Ureter (tissue), 1 donor: ENCODE data around the gene AKAP8. TPM values are rescaled to one million over a fixed set of nuclear protein-coding genes. Genes with fewer than 3 reads are reported as not detected.

Experiments
- DNase-seq: peaks from one replicate; pipeline ENCODE4 v3.0.0-alpha.2; 2020; ENCODE audit warnings: low spot score
- total RNA-seq: library from RNA; stranded (reverse); gene quantifications from one replicate; pipeline ENCODE4 v1.2.4, GENCODE V29; 2023
- donor health status: DM: yes; HTN: yes; CAD: no.

AKAP8 gene
- total RNA-seq, 1 donor from 2014 or later = 69.7 TPM

DNA sequence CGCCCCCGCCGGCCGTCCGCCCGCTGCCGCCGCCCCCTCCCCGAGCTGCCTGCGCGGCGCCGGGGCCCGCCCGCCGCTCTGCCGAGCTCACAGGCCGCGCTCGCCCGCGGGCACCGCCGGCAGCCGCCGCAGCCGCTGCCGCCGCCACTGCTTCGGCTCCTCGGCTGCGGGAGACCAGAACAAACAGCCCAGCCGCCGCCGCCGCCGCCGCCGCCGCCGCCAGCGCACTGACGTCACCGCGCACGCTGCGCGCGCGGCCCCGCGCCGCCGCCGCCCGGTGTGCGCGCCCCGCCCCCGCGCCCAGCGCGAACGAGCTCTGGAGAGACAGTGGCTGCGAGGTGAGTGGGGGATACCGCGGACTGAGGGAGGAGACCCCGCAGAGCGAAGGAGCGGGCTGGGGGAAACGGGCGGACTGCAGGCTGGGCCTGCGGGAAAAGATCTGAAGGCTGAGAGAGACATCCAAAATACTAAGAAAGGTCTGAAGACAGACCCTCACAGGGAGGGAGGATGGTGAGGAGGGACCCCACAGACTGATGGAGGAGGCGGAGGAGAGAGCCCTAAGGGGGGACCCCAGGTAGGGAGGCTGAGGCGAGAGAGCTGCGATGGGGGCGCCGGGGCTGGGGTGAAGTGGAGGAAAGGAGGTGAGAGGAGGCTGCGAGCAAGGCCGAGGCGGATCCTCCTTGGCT is 47.1 kb downstream of the AKAP8 start, which contains the start of gene BRD4:
Gene BRD4, minus strand, starts transcription at position 229 of the 686 bp plus-strand sequence. CDS start 59,440 bp downstream, outside the sequence.
- DNase-seq = peak; percentile 72

DNA sequence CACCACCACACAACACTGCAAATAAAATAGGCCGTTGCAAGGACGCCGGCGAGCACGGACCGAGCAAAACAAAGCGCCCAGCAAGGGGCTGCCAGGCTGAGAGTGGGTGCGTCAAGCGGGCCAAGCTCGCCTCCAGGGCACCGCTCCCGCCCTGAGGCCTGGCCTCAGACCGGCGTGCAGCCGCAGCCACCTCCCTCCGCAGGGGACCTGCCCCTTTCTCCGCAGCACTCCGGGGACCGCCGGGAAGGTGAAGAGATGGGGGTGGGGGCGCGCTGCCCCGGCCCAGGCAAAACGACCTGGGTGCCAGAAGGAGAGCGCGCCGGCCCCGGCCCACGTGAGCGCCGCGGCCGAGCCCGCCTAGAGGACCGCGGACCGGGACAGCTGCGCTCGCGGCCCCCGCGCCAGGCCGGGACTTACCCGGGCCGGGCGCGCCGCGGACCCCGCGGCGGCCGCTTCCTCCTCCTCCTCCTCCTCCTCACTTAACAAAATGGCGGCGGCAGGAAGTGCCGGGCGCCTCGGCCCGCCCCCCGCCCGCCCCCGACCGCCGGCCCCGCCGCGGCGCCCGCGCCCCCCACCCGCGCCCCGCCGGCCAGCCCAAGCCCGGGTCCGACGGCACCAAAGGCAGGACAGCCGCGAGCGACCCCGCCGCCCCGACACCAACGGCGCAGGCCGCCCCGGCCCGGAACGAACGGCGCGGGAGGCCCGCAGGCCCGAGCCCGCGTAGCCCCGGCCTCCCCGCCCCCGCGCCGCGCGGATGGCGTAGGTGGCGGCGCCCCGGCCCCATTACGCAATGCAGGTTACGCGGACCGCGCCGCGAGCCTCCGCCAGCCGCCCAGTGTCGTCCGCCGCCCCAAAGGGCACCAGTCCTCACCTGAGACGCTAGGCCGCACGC is 47.9 kb downstream of the AKAP8 start:
- peak; percentile 57 for DNase-seq

DNA sequence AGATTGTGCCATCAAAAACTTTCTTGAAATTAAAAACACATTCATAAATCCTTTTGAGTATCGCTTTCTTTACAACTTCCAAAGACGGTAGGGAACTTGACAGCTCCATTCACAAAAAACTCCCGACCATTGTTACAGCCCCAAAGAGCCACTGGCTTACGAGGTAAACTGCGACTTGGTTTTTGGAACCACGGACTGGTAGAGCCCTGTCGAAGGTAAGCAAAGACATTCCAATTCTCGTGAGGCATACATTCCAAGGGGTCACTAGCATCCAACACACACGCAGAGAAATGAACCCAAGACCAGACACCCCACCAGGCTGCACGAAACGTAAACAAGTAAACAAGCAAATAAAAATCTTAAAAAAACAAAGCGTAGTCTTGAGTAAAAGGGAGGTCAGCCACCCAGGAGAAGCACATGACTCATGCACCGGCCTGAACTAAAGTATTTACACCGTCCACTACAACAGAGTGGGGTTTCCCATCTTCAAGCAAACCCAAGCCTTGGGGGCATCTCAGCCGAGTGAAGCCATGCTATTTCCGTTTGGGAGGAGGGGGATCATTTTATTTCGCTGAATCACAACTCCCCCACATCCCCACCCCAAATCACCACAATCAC is 48.7 kb downstream of the AKAP8 start:
- DNase-seq = no peak

DNA sequence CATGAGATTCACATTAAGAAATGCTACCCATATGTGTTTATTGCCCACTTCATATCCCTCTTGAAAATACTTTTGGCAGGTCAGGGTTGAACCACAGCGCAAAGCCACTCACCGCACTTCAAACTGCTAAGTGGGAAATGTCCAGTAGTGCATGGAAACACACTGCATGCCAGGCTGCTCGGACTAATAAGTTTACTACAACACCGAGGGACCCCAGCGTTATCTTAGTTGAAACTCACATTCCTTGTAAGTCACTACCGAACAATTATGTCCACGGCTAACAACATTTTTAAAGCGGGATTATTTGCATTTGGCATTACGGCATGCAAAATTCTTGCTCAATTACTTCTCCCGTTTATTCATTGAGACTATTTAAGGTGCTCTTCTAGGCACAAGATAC is 51.3 kb downstream of the AKAP8 start:
- no peak for DNase-seq

DNA sequence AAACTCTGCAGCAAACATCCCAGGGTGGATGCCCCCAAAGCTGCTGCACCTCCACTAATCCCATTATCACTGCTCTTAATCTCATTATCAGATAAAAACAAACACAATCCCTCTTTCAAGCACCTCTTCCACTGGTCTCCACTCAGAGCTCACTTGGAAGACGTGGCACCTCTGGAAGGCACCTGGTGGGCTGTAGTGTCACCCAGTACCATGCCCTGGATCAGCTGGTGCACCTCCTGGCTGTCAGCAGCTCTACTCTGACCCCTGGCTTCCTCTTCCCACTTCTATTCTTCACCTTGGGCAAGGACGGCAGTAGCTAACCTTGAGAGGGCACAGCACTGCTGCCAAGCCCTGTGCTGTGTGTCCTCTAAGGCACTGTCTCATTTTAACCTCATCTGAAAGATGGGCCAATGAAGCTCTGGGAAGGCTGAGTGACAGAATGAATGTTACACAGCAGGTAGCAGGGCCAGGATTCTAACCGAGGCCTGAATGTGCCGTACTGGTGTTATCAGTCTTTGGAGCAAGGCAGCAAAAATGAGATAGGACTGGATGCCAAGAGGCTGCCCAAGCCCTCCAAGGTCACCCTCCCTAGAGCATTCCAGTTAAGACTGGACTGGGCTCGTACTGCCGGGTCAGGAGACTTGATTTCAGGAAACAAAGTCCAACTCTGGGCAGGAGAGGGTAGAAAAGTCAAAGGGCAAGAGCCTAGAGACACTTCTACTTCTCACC is 54.6 kb downstream of the AKAP8 start:
- no peak for DNase-seq

DNA sequence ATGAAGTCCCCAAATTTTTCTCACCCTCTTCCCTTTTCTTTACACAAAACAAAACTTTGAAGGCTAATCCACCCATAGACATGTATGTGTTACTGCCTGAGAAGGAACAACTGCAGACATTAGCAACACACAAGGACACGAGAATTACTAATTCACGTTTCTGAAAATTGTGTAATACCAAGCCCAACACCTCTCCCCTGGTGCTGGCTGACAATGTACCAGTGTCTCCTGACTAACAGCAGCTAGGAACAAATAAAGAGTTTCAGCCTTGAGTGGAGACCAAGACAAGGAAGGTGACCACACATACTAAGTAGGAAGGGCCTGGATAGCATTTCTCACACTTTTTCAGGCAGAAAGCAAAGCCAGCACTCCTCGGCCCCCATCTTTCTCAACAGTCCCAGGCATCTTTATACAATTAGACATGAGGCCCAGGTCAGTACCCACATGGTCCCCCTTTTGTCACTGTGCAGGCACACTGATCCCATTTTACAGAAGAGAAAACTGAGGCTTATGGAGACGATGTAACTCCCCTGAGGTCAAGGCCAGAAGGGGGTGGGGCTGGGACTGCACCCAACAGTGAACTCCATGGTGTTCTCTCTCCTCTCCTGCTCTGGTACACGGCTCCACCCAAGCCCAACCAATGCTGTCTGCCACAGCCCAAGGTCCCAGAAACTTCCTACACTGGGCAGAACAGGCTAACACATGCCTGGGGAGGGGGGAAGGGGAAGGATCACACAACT is 55.9 kb downstream of the AKAP8 start:
- peak; percentile 51 for DNase-seq

DNA sequence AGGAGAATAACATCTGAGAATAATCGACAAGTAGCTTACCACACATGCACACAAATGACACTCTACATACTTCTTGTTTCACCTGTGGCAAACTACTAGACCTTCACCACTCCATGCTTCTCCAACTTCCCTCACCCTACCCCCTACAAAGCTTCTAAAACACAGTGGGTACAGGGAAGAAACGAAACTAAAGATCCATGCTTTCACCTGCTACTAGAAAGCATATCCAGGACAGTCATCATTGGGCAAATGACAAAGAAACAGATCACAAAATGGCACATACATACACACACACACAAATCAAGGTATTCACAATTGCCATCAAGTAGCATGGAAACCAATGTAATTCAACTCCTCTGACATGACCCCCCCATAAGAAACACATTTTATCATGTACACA is 57.8 kb downstream of the AKAP8 start:
- no peak for DNase-seq

DNA sequence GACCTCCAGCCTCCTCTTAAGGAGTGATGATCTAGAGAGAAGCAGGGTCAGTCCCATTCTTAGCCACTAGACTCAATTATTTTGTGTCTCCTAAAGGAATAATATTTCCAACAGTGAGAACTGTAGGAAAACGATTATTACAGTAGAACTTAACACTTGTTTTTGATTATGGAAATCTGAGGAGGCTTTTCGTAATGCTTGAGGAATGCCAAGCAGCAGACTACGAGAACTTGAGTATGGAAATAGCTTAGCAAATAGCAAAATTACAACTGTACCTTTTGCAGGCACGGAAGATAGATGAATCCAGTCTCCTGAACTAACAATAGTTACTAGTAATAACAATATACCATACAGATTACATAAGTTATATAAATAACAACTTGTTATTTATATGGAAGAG is 59.5 kb downstream of the AKAP8 start:
- DNase-seq = no peak

DNA sequence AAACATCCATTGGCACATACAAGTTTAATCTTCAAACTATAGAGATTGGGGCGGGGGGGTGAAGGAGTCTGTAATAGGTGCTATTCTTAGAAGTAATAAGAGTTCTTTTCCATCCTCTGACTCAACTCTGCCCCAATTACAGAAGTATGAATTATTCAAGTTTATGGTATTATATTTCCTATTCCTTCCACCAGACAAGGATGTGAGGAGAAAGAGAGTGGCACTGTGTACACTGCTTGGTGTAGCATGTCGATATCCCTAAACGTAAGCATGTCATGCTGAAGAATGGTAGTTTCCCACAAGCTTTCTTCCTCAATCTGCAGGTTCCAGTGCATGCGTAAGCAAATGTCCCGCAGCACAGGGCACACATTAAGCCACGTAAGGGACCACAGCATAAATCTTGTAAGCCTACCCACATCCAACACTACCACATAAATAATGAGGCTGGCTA is 61.3 kb downstream of the AKAP8 start:
- DNase-seq = no peak

DNA sequence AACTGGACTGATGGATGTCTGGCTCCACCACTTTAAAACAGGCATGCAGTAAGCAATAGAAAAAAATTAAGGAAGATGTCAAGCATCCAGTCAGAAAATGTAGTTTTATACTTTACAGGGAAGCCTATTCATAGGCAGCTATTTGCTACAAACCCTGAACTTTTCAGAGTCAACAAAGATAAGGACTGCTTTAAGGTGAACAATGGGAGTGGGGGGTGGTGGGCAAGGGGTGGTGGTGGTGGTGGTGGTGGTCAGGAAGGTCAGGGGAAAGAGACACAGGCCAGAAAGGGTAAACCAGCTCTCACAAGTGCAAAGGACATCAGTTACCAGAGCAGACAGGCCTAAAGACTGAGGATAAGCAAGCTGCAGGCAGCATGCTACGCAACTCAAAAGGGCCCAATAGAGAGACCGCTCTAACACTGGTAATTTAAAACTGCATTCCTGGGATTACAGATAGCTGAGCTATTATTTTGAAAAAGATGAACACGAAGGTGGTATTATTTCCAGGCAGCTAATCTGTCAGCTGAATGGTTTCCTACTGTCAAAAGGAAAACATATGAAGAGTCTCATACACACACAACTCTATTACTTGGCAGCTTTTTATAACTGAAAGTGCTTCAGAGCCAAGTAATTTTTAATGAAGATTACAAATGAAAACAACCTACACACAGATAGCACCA is 62.1 kb downstream of the AKAP8 start:
- DNase-seq = no peak

DNA sequence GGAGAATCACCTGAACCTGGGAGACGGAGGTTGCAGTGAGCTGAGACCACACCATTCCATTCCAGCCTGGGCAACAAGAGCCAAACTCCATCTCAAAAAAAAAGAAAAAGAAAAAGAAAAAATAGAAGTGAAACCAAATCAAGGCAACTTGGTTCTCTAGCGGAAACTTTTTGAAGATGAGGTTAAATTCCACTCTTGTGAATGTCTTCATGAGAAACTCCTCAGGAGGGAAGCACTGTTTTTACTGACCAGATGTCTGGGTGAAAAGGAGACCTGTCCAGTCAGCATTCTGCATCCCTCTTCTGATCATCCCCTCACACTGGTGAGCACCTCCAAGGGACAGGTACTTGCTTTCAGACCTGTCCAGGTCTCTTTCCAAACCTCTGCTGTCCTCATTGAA is 63.1 kb downstream of the AKAP8 start:
- DNase-seq = no peak

DNA sequence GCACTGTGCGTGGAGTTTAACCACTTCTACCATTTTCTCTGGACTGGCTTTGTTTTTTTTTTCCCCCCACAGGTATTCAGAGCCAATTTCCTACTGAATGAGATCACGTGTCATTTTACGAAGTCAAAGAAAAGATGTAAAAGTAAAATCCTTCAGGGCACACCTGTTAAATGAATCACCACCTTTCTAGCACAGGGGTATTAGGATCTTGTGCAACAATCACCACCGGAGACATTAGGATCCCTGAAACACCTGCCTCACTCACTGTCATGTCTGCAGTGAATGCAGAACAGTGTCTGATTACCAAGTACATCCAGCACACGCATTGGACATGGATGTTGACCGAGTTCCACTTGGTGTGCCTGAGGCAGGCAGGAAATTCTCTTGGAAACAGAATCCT is 64.5 kb downstream of the AKAP8 start:
- no peak for DNase-seq

DNA sequence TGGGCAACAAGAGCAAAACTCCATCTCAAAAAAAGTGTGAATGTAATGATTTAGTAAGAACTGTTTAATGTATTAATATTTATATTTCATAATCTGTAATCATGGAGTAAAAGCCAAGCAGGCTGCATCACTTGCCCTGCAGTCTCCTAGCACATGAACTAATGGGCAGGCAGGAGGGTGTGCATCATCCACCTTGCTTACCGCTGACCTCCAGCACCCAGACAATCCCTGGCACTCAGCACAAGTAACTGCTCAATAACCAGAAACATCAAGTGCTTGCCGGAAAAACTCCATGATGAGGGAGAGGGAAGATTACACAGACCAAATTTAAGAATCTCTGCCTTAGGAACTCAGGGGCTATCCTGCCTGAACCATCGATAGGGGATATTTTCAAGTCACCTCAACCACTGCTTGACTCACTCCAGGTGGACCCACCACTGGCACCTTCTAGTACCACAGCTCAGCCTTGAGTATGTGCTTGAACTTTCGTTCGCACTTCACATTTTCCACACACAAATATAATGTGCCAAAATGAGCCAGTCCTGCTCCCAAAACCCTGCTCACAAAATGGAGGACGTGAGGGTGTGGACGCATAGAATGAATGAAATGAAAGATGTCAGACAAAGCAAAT is 65.8 kb downstream of the AKAP8 start:
- no peak for DNase-seq

DNA sequence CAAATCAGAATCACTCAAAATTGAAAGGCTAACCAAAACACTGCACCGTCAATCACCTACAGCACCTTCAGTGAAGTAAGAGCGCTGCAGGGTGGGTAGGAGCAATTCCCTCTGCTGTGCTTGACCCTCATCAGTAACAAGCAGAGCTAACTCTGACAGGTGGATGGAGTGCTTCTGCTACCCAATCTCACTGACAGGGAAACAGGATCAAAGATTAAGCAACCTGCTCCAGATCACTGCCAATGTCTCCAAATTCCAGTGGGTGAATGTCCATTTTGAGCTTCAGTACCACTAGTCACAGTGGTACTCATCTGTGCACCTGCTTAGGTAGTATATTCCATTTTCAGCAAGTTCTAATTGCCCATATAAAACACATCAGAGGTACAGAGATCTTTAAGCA is 72.4 kb downstream of the AKAP8 start:
- no peak for DNase-seq

DNA sequence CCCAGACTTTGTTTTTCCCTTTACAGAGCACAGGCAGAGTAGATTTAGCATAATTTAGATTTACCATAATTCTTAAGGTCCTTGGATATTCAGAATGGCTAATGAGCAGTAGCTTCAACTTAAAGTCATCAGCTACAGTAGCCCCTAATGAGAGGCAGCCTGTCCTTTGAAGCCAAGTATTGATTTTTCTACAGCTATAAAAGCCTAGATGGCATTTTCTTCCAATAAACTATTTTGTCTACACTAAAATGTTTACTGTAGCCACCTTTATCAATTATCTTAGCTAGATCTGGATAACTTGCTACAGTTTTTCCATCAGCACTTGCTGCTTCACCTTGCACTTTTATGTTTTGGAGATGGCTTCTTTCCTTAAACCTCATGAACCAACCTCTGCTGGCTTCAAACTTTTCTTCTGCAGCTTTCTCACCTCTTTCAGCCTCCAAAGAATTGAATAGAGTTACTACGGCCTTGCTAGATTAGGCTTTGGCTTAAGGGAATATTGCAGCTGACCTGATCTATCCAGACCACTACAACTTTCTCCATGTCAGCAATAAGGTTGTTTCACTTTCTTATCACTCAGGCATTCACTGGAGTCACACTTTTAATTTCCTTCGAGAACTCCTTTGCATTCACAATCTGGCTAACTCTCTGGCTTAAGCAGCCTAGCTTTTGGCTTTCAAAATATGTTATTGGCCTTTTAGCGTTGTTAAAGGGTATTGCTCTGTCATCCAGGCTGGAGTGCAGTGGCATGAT is 73.8 kb downstream of the AKAP8 start:
- no peak for DNase-seq

DNA sequence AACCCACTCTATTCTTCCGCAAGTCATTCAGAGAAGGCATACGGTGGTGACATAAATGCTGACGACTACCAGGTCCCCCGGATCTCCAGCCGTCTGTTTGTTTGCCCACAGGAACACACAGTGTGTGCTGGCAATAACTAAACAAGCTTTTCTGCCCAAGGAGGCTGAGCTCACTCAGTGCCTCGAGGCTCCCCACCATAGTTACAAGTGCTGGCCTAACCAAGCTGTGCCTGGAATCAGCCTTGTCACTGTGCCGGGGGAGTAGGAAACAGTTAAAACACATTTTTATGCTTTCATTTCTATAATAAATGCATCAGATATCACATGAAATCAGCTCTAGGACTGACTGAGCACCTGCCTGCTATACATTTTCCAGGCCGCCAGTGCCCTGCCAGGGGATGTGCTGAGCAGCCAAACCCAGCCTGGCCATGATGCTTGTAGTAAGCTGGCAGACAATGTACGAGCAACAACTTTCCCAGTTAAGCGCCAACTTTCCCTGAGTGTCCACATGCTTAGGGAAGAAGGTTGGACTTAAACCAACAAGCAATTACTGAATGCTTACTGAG is 75.4 kb downstream of the AKAP8 start:
- no peak for DNase-seq
